ENCODE results near the gene ADIPOR2.

The ADIPOR2 gene

DNA sequence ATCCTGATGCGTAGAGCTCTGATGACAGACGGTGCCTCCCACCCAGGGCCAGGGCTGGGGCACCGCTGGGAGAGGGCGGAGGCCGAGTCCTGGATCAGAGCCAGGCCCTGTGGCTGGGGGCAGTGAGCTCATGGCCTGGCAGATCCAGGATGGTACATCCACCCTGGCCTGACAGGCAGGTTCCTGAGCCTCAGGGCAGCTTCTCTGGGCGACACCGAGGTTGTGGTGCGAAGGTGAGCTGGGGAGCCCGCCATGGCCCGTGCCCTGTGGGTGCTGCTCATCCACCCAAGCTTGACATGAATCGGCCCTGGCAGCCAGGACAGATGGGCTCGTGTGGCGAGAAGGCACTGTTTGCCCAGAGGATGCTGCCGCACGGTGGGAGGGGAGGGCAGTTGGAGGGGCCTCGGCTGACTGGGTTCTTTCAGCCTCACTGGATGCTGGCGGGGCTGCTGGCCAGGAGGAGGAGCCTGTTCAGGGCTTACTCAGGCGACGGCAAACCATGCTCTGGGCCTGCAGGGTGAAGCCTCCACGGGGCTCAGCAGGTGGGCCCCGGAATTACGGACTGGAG, 146.1 kb downstream of the ADIPOR2 start:
- H3K9me3 ChIP-seq (ENCODE audit: control insufficient read depth, low read length) = no peaks in the 10 kb centered on the region
- peaks cover 13% of the 10 kb centered on the region for H3K4me1 ChIP-seq (ENCODE audit: control insufficient read depth, insufficient read depth, low read length)
- H3K27ac ChIP-seq (ENCODE audit: insufficient read depth, low read depth, low read length, poor library complexity, severe bottlenecking) = no peak overlapping the region
- no peak overlapping the region for H3K4me3 ChIP-seq (ENCODE audit: insufficient read depth, low read depth, low read length)
- H3K27me3 ChIP-seq (ENCODE audit: control insufficient read depth, insufficient read depth, low read length, poor library complexity, severe bottlenecking) = peaks cover 2% of the 10 kb centered on the region
- no peaks in the 10 kb centered on the region for H3K36me3 ChIP-seq (ENCODE audit: control insufficient read depth, insufficient read depth, low read length)
- 70 to 72% methylated on average over 22 of the region's 22 CpGs for WGBS, 2 experiments

DNA sequence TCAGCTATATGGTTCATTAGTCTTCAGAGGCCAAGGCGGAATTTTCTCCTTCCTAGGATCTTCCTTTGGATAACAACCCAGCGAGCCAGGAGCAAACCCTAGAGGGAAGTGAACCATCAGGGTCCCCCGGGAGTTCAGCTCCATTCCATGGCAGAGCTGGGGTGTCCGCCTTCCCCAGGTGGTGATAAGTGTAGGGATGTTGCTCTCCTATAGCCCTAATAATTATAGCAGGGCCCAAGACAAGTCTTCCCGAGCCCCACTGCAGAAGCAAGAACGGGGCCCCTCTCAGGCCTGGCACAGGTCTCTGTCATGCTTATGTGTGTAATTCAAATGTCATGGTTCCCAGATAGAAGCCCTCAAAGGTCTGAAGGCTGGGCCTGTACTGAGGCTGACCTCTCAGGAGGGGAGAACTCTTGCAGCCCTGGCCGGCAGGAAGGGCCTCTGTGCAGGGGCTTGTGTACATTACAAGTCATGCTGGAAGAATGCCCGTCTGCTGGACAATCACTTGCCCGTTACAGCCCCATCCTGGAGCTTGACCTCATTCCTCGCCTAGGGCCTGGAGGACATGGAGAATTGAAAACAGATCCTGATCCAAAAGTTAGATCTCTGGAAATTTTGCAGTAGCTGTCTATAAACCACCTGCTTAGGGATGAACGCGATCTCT, 146.8 kb downstream of the ADIPOR2 start:
- Histone ChIP-seq H3K9me3 (ENCODE audit: control insufficient read depth, low read length) (no peaks in the 10 kb centered on the region), H3K36me3 (ENCODE audit: control insufficient read depth, insufficient read depth, low read length) (no peaks in the 10 kb centered on the region), H3K27me3 (ENCODE audit: control insufficient read depth, insufficient read depth, low read length, poor library complexity, severe bottlenecking) (no peaks in the 10 kb centered on the region), H3K27ac (ENCODE audit: insufficient read depth, low read depth, low read length, poor library complexity, severe bottlenecking) (no peak overlapping the region), H3K4me3 (ENCODE audit: insufficient read depth, low read depth, low read length) (no peak overlapping the region), H3K4me1 (ENCODE audit: control insufficient read depth, insufficient read depth, low read length) (peaks cover 13% of the 10 kb centered on the region)
- 86 to 90% methylated on average over 12 of the region's 12 CpGs for WGBS, 2 experiments

Measured in ectodermal cell (in vitro differentiated cells).